HG02943 (cell line): ENCODE data around the gene F2RL1.
"Not testable (repeated sequence)": the region's sequence is repeated elsewhere in the genome, so short reads cannot be mapped to it uniquely, and the experiment has no call there.

Source experiments
- ATAC-seq: cut with Tn5 transposase; IDR thresholded peaks from one replicate; pipeline ENCODE4 v1.9.1; 2021; ENCODE audit warnings: mild to moderate bottlenecking, low read depth, moderate library complexity; ENCODE audit not compliant: unreplicated experiment

Gene F2RL1

GRCh38 chr5:76805821-76806505, 12.9 kb upstream of the F2RL1 start:
- ATAC-seq = no peak

DNA sequence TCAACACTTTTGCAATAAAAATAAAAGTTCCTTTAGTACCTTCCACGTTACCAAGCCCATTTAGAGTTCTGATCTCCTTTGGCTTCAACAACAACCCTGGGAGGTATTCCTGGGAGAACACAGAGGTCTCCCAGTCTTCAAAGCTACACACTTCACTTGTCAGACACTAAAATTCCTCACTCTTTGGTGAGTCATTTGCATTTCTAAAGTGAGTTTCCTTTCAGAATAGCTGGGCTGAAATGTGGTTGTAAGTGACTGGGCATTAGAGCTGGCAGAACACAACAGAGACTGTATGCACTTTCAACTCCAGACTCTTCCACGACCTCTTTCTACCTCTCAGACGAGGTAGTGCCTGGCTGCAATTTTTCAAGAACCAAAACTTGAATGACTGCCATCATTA, 11.5 kb upstream of the F2RL1 start:
- ATAC-seq = no peak

DNA sequence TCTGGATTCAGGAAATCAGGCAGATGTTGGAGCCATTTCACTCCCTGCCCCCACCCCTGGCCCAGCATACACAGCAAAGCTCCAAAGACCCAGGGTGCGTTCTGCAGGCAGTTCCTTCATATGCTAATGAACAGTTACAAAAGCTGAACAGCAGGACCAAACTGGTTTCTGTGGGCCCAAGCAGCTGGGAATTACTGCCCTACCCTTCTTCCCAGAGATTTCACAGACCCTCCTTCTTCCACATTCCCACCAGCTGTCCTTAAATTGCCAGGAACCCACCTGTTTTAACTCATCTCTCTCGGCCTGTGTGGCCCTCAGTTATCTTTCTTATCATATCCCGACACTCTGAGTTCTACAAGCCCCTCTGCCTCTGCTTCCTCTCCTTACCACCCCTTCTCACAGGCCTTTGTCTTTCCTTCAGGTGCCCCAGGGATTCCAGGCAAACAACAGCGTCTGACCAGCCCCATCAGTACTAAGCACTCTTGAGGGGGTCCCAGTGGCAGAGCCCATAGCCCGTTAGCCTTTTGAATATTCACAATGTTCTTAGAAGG, 10.6 kb upstream of the F2RL1 start:
- ATAC-seq = no peak

- no peak for ATAC-seq
Observed at GRCh38 chr5:76809141-76809540, 9.7 kb upstream of the F2RL1 start.

GRCh38 chr5:76810236-76810635, 8.6 kb upstream of the F2RL1 start:
- ATAC-seq = no peak

DNA sequence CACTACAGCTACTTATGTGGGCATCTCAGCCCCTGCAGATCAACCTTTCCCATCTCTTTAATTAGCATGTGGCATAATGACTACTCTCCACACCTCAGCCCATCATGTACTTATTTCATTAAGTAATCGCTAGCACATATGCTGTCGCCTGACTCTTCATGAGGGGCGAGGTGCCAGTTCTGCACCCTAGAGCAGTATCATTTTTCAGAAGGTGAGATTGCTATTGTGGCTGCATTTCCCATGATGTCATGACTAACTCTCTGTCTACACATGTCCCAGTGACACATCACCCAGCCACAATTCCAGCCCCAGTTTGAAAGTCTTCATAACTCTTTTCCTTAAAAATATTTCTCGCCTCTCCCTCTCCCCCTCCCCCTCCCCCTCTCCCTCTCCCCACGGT, 7.6 kb upstream of the F2RL1 start:
- ATAC-seq = no peak

DNA sequence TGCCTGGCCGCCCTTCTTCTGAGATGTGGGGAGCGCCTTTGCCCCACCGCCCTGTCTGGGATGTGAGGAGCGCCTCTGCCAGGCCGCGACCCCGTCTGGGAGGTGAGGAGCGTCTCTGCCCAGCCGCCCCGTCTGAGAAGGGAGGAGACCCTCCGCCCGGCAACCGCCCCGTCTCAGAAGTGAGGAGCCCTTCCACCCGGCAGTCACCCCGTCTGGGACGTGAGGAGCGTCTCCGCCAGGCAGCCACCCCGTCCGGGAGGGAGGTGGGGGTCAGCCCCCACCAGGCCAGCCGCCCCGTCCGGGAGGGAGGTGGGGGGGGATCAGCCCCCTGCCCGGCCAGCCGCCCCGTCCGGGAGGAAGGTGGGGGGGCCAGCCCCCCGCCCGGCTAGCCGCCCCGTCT, 6.6 kb upstream of the F2RL1 start:
- ATAC-seq = not testable (repeated sequence)

- no peak for ATAC-seq
Observed at GRCh38 chr5:76813982-76814562, 4.8 kb upstream of the F2RL1 start.

- ATAC-seq = no peak
Observed at GRCh38 chr5:76816110-76816831, 2.6 kb upstream of the F2RL1 start.

DNA sequence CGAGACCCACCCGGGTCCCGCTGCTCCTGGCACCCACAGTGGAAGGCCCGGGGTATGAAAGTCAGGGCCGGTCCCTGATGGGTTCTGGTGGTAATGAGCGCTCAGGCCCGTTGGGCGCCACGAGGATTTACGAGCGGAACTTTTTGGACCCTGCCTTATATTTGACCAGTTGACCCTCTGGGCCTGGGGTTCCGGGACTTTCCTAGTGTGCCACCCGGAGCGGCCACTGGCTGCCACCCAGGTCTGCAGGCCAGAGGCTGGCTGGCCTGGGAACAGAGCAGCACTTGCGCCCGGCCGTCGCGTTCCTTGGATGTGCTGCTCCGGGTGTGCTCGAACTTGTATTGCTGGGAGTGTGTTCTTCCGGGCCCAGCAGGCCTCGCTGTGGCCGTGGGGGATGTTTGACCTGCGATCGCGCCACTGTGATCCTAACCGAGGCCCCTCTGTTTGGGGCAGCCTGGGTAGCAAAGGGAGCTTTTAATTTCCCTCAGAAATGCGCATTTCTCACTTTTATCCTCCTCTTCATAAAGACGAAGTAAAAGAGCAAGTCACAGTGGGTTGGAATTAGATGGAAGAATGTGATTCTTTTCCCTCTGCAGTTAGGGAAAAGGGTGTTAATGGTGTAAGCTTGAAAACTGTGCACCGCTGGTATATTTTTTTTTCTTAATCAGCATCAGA, 1.2 kb downstream of the F2RL1 start:
- no peak for ATAC-seq

DNA sequence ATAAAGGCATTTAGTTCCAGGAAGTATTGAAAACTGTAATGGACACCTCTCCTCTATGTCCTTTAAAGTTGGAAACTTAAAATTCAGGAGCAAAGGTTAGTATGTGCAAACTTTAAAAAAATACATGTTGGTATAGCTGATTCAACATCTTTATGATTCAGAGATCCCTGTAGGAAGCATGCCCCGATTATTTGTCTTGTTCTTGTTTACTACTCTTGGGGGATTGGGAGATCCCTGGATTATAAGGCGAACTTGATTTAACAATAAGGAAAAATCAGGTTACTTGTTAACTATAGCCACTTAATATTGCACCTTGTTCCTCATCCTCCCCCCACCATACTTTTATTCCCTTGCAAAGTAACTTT, 1.7 kb downstream of the F2RL1 start:
- ATAC-seq = no peak

DNA sequence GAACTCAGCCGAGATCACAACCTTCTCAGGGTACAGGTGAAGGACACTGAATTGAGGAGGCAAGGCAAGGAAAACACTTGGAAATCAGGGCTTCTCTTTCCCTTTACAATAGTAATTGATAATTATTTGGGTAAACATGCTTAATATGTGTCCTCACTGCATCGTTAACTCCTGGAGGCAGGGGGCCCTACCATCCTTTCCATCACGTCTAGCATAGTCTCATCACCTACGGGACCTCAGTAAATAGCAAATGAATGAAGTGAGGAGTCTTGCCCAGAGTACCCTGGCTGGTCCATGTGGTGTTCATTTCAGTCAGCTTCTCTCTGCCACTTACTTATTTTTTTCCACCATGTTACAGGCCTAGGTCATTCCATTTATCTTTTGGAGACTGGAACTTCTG, 2.3 kb downstream of the F2RL1 start:
- ATAC-seq = no peak

DNA sequence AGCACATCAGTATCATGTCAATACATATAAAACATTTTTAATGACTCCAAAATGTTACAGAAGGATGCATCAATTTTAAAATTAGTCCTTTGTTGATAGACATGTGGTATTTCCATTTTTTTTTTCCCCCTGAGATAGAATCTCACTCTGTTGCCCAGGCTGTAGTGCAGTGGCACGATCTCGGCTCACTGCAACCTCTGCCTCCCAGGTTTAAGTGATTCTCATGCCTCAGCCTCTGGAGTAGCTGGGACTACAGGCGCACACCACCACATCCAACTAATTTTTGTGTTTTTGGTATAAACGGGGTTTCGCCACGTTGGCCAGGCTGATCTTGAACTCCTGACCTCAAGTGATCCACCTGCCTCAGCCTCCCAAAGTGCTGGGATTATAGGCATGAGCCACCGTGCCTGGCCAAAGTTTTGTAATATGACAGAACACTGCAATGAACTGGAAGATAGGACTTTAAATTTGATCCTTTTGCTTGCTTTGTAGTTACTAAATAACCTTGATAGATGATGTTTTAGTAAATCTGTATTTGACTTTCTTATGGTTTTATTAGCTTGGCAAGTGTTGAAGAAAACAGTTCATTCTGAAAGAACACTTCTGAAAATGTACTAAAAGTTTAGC, 3.4 kb downstream of the F2RL1 start:
- ATAC-seq = not testable (repeated sequence)

DNA sequence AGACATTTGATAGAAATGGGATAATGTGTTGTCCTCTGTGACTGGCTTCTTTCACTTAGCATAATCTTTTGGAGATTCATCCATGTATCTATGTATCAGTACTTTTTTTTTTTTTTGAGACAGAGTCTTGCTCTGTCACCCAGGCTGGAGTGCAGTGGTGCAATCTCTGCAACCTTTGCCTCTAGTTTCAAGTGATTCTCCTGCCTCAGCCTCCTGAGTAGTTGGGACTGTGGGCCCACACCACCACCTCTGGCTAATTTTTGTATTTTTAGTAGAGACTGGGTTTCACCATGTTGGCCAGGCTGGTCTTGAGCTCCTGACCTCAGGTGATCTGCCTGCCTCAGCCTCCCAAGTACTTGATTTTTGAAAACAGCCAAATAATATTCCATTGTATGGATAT, 7.6 kb downstream of the F2RL1 start:
- not testable (repeated sequence) for ATAC-seq

GRCh38 chr5:76831110-76831452, 12.3 kb downstream of the F2RL1 start:
- ATAC-seq = no peak

DNA sequence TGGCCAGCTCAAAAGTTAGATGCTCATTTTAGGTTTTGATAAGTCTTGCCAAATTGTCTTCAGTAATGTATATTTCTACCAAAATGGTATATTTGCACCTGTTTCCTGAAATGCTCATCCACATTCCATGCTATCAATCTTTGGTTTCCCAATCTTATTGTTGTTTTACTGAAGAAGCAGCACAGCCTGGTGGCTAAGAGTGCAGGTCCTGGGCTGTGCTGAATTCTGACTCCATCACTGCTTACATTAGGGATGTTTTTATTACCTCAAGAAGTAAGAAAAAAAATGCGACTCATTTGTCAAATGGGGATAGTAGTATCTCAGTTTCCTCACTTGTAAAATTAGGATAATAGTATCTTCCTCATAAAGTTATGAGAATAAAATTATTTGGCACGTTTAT, 17.4 kb downstream of the F2RL1 start:
- no peak for ATAC-seq

DNA sequence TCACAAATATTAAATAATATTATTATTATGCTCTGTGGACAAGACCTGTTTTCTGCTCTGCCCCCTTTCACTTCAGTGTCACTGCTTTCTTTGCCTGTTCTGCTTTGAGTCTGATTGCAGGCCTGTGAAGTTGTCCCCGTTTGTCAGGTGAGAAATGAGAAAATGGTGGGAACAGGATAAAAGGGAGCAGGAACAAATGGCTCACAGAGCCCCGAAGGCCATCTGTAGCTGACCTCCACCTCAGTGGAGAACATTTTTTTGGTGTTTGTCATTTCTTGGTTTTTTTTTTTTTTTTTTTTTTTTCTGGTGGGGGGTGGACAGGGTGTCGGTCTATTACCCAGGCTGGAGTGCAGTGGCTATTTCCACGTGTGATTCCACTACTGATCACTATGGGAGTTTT, 17.8 kb downstream of the F2RL1 start:
- ATAC-seq = no peak

DNA sequence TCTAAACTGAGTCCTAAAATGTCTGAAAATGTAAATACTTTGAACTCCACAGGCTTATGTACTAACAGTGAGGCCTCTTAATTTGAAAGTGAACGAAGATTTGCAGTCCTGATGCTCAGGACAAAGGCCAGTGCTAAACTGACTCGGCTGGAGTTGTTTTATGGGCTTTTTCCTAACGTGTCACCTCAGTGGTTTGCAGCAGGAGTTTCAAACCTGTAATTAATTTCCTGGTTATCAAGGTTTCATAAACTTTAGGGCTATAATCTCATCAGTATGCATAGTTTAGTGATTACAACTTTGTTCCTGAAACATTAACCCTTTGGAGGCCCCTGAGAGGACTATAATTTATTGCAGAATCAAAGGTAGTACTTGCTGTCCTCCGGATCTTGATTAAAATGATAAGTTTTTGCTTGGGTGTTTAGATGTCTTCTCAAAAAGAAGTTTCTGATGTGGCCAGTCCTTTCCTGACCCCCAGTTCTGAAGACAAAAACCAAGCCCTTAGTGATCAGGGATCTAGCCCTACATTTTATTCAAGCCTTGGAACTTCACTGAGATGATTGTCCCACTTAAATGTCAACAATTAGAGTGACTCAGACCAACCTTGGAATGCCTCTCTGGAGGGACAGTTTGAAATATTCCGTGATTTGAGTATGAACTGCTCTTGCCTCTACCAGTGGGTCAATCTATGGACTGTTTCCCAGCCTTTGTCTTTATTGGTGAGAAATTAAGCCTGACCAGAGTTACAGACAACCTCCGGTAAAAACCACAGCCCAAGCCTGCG, 19.8 kb downstream of the F2RL1 start:
- ATAC-seq = no peak

- ATAC-seq = no peak
Observed at GRCh38 chr5:76841361-76841760, 22.5 kb downstream of the F2RL1 start.

GRCh38 chr5:76845890-76846289, 27.1 kb downstream of the F2RL1 start:
- no peak for ATAC-seq
